GM12873 (cell line): ENCODE results near the gene PCSK2.

Experiments
- CTCF ChIP-seq: IDR thresholded peaks from 2 replicates; pipeline ENCODE4 v1.5.1; 2012; ENCODE audit warnings: low read depth, mild to moderate bottlenecking, moderate library complexity, low read length, control low read depth; ENCODE audit not compliant: insufficient read depth; ENCODE audit errors: missing control alignments

PCSK2 gene

DNA sequence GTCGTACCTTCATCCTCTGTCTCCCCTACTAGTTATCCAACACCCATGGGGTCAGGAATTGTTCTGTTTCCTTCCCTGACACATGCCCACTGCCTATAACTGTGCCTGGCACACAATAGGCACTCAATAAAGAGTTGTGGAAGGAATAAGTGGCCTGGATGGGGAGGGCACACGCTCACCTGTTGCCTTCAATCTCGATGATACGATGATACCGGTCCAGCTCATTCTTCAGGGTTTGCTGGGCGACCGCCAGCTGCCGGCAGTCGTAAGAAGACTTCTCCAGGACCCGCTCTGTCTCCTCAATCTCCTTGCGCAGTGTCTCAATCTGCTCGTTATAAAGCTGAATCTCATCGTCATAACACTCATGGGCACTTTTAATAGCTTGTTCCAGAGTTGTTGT is 271.8 kb downstream of the PCSK2 start:
- TF ChIP-seq CTCF = no peak

- no peak for TF ChIP-seq CTCF
Observed at GRCh38 chr20:17499041-17499440, 272.2 kb downstream of the PCSK2 start.

DNA sequence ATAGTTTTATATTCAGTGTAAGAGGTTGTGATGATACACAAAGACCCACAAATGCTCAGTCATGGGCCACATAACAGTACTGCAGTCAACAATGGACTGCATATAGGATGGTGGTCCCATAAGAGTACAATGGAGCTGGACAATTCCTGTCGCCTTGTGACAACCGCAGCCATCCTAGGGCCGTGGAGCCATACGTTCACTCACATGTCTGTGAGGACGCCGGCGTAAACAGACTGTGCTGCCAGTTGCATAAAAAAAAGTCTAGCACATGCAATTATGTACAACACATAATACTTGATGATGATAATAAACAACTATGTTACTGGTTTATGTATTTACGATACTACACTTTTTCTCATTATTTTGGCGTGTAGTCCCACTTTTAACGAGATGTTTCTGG is 273.4 kb downstream of the PCSK2 start:
- no peak for TF ChIP-seq CTCF

DNA sequence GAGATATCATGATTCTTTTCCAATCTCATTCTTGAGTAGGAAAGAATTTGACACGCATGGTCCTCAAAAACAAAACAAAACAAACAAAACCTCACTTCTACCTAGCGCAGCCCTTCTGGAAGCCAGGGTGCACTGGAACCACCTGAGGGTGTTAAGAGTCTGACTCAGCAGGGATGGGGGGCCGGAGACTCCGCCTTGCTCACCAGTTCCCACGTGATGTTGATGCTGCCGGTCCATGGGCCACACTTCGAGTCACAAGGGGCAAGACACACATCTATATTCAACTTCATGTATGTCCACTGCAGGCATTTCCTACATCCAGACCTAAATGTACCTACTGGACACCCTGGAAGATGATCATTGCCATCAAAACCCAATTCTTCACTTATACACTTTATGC is 274.0 kb downstream of the PCSK2 start:
- no peak for TF ChIP-seq CTCF

DNA sequence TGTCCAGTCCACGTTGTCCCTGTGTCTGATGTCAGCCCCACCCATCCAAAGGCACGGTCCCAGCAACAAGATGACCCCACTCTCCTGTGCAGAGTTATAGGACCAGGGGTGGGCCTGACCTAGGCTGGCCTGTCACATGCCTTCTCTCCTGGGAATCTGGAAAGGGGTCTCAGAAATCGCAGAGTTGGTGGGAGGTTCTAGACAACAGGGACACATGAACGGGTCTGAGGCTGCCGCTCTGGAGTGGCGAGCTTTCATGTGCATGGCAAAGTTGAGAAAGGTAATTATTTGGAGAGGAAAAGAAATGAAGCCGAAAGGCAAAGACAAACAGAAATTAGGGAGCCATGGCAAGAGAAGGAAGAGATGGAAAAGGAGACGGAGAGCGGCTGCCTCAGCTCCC is 274.9 kb downstream of the PCSK2 start:
- no peak for TF ChIP-seq CTCF

GRCh38 chr20:17502105-17502504 is 275.3 kb downstream of the PCSK2 start:
- TF ChIP-seq CTCF = no peak

DNA sequence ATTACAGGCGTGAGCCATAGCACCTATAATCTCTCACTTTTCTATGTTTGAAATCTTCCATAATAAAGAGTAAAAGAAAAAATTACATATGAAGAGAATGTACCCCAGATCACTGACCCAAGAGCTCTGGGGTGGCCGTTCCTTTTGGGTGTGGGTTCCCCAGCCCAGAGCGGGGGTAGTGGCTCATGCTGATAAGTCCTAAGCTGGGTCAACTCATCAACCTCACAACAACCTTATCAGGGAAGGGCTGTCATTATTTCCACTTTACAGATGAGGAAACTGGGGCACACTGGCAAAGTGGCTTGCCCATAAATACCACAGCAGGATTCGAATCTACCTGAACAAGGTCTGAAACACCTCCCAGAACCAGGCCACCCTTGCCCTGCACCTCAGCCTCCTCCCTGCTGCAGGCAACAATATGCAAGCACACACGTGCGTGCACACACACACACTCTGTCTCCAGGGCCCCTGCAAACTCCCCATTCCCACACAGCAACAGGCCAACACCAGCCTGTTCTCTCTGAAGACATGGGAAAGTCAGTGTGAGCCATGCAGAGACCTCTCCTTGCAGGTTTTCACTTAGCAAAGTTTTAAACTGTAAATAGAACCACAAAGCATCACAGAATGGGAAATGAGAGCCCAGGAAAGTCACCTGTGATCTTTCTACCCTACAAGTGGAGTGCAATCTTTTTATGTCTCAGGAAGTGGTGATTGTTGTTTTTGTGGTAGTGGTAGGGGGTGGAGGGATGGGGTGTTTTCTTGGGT is 276.6 kb downstream of the PCSK2 start:
- TF ChIP-seq CTCF = no peak
